Right atrium auricular region (tissue), 2 donors: Measurements from ENCODE around the gene RAB28. TPM values are rescaled to one million over a fixed set of nuclear protein-coding genes. Genes with fewer than 3 reads are reported as not detected.

ENCODE experiments used
- DNase-seq: peaks from one replicate; pipeline ENCODE4 v3.0.0-alpha.2; 2019; ENCODE audit warnings: low spot score
- H3K27ac ChIP-seq, 2 donors: fragments of 200-600 bp; sonication (generic); 1 replicate in 1 of 2; 2 replicates in 1 of 2; pipeline ENCODE4 v1.5.1; 2016 to 2019
- H3K27me3 ChIP-seq, 2 donors: fragments of 200-600 bp; sonication (generic); one replicate each; pipeline versions ENCODE4 v1.5.1 to v1.6.0; 2017 to 2019
- H3K36me3 ChIP-seq: fragments of 200-600 bp; sonication (generic); one replicate; pipeline ENCODE4 v1.5.1; 2016
- H3K4me1 ChIP-seq, 2 donors: fragments of 200-600 bp; sonication (generic); one replicate each; pipeline versions ENCODE4 v1.5.1 to v1.6.0; 2017 to 2019
- H3K4me3 ChIP-seq, 2 donors: fragments of 200-600 bp; sonication (generic); 1 replicate in 1 of 2; 2 replicates in 1 of 2; pipeline ENCODE4 v1.5.1; 2017 to 2019; ENCODE audit warnings: mild to moderate bottlenecking in 1 of 2, moderate library complexity in 1 of 2
- H3K9me3 ChIP-seq, 2 donors: fragments of 200-600 bp; sonication (generic); one replicate each; pipeline ENCODE4 v1.5.1; 2019
- CTCF ChIP-seq, 2 donors: fragments of 200-600 bp; sonication (generic); IDR thresholded peaks; one replicate each; pipeline ENCODE4 v1.5.1; 2019; ENCODE audit warnings: antibody characterized with exemption in 2 of 2
- total RNA-seq, 2 donors: library from RNA; depleted of rRNA; stranded (reverse); fragments of >200 nt; gene quantifications; one replicate each; pipeline ENCODE4 v1.1.0, GENCODE V29; 2016

Gene RAB28
- total RNA-seq, 2 donors from 2014 or later = 15.3 to 19.8 TPM

GRCh38 chr4:13441506-13441905 lies 42.6 kb downstream of the RAB28 start:
- Histone ChIP-seq H3K4me3 (no peak overlapping the region), H3K36me3 (no peaks in the 10 kb centered on the region), H3K9me3 (peaks cover 0 to 14% of the 10 kb centered on the region in 2 donors), H3K27me3 (no peaks in the 10 kb centered on the region), H3K27ac (no peak overlapping the region), H3K4me1 (no peaks in the 10 kb centered on the region)
- DNase-seq = no peak
- no peak for TF ChIP-seq CTCF (IDR thresholded peaks at IDR 0.05)

- no peaks in the 10 kb centered on the region for H3K36me3 ChIP-seq
- TF ChIP-seq CTCF (IDR thresholded peaks at IDR 0.05) = no peak
- DNase-seq = no peak
These were observed 47.2 kb downstream of the RAB28 start for GRCh38 chr4:13436962-13437361.

GRCh38 chr4:13432453-13432852 lies 51.7 kb downstream of the RAB28 start:
- H3K4me1 ChIP-seq = no peaks in the 10 kb centered on the region
- H3K27me3 ChIP-seq = no peaks in the 10 kb centered on the region
- H3K9me3 ChIP-seq = peaks cover 0 to 13% of the 10 kb centered on the region in 2 donors
- H3K27ac ChIP-seq = no peak overlapping the region
- DNase-seq = no peak
- no peak overlapping the region for H3K4me3 ChIP-seq
- H3K36me3 ChIP-seq = no peaks in the 10 kb centered on the region
- TF ChIP-seq CTCF (IDR thresholded peaks at IDR 0.05) = no peak

More at GRCh38 chr4:13436962-13437361, 47.2 kb downstream of the RAB28 start:
- Histone ChIP-seq H3K9me3 (peaks cover 0 to 17% of the 10 kb centered on the region in 2 donors), H3K4me1 (no peaks in the 10 kb centered on the region), H3K27me3 (no peaks in the 10 kb centered on the region), H3K27ac (no peak overlapping the region), H3K4me3 (no peak overlapping the region)

- no peak overlapping the region for H3K4me3 ChIP-seq
- no peaks in the 10 kb centered on the region for H3K9me3 ChIP-seq
- H3K36me3 ChIP-seq = no peaks in the 10 kb centered on the region
- DNase-seq = no peak
- H3K27ac ChIP-seq = no peak overlapping the region
- TF ChIP-seq CTCF (IDR thresholded peaks at IDR 0.05) = no peak
- H3K4me1 ChIP-seq = no peaks in the 10 kb centered on the region
- H3K27me3 ChIP-seq = no peaks in the 10 kb centered on the region
These were observed 53.1 kb downstream of the RAB28 start for GRCh38 chr4:13430834-13431568.

- H3K9me3 ChIP-seq = no peaks in the 10 kb centered on the region
- no peak for TF ChIP-seq CTCF (IDR thresholded peaks at IDR 0.05)
- DNase-seq = no peak
These were observed 56.4 kb downstream of the RAB28 start for GRCh38 chr4:13427599-13428325.

More at GRCh38 chr4:13427599-13428325, 56.4 kb downstream of the RAB28 start:
- Histone ChIP-seq H3K27ac (no peak overlapping the region), H3K4me3 (no peak overlapping the region), H3K27me3 (no peaks in the 10 kb centered on the region), H3K4me1 (no peaks in the 10 kb centered on the region), H3K36me3 (no peaks in the 10 kb centered on the region)
